GM23248 (cell line): ENCODE results near the gene PRAMEF12. TPM values are rescaled to one million over a fixed set of nuclear protein-coding genes. Genes with fewer than 3 reads are reported as not detected.
"Not testable (repeated sequence)": the region's sequence is repeated elsewhere in the genome, so short reads cannot be mapped to it uniquely, and the experiment has no call there.

ENCODE experiments used
- DNase-seq: peaks from one replicate; pipeline ENCODE4 v3.0.0-alpha.2; 2015
- H2AFZ ChIP-seq: fragments of 200-600 bp; sonication (generic); 2 replicates; pipeline ENCODE4 v1.6.1; 2016; ENCODE audit warnings: antibody characterized with exemption
- H3F3A ChIP-seq: fragments of 200-600 bp; sonication (generic); 2 replicates; pipeline ENCODE4 v1.6.1; 2016; ENCODE audit warnings: mild to moderate bottlenecking, antibody characterized with exemption, mixed run types; ENCODE audit not compliant: insufficient read depth
- H3K27ac ChIP-seq: fragments of 200-600 bp; sonication (generic); 2 replicates; pipeline ENCODE4 v1.5.1; 2016; ENCODE audit warnings: mild to moderate bottlenecking
- H3K27me3 ChIP-seq: fragments of 200-600 bp; sonication (generic); replicated peaks from 2 replicates; pipeline ENCODE4 v1.6.1; 2016; ENCODE audit warnings: mild to moderate bottlenecking; ENCODE audit not compliant: insufficient read depth
- H3K36me3 ChIP-seq: fragments of 200-600 bp; sonication (generic); 2 replicates; pipeline ENCODE4 v1.6.1; 2016; ENCODE audit warnings: low read depth, mild to moderate bottlenecking
- H3K4me1 ChIP-seq: fragments of 200-600 bp; sonication (generic); 2 replicates; pipeline ENCODE4 v1.6.1; 2016; ENCODE audit warnings: mild to moderate bottlenecking; ENCODE audit not compliant: insufficient read depth
- H3K4me2 ChIP-seq: fragments of 200-600 bp; sonication (generic); one replicate; pipeline ENCODE4 v1.6.1; 2016; ENCODE audit warnings: mild to moderate bottlenecking; ENCODE audit not compliant: unreplicated experiment
- H3K4me3 ChIP-seq: fragments of 200-600 bp; sonication (generic); 2 replicates; pipeline ENCODE4 v1.5.1; 2016; ENCODE audit warnings: mild to moderate bottlenecking
- H3K79me2 ChIP-seq: fragments of 200-600 bp; sonication (generic); 2 replicates; pipeline ENCODE4 v1.6.1; 2016; ENCODE audit warnings: mild to moderate bottlenecking; ENCODE audit not compliant: insufficient read depth
- H3K9ac ChIP-seq: fragments of 200-600 bp; sonication (generic); 2 replicates; pipeline ENCODE4 v1.6.1; 2016; ENCODE audit warnings: mild to moderate bottlenecking
- H3K9me2 ChIP-seq: fragments of 200-600 bp; sonication (generic); 2 replicates; pipeline ENCODE4 v1.6.1; 2016; ENCODE audit warnings: mixed run types, mild to moderate bottlenecking, moderate library complexity; ENCODE audit not compliant: insufficient read depth
- H3K9me3 ChIP-seq: fragments of 200-600 bp; sonication (generic); one replicate; pipeline ENCODE4 v1.6.1; 2017; ENCODE audit warnings: low read depth
- H4K20me1 ChIP-seq: fragments of 200-600 bp; sonication (generic); 2 replicates; pipeline ENCODE4 v1.6.0; 2016; ENCODE audit not compliant: insufficient read depth
- EZH2 ChIP-seq: fragments of 200-600 bp; sonication (generic); IDR thresholded peaks from 2 replicates; pipeline ENCODE4 v1.6.1; 2018; ENCODE audit warnings: antibody characterized with exemption, mild to moderate bottlenecking; ENCODE audit not compliant: insufficient read depth, poor library complexity, severe bottlenecking
- EZH2phosphoT487 ChIP-seq: fragments of 200-600 bp; sonication (generic); IDR thresholded peaks from 2 replicates; pipeline ENCODE4 v1.6.1; 2018; ENCODE audit warnings: antibody characterized with exemption, moderate library complexity, mild to moderate bottlenecking, low read depth; ENCODE audit not compliant: insufficient read depth
- WGBS, 2 experiments: methylation state at CpG; one replicate each; pipeline ENCODE4 v1.1.6; 2015 to 2017; ENCODE audit warnings: low lambda C conversion rate in 2 of 2, low coverage in 1 of 2; ENCODE audit errors: missing lambda C conversion rate in 2 of 2; 5-methylcytosine and 5-hydroxymethylcytosine counted together
- in situ Hi-C: fragments of 300-500 bp; cut with MboI; formaldehyde crosslinking; loops from 2 replicates; pipeline ENCODE4 v1.15.0; 2020
- polyA plus RNA-seq: library from polyadenylated mRNA; unstranded; fragments of >200 nt; fragmentation: Nextera tagmentation; extraction: Ambion mirVana; gene quantifications from 2 replicates; pipeline ENCODE4 v1.2.1, GENCODE V29; 2016
- total RNA-seq: library from RNA; depleted of rRNA; stranded (reverse); fragments of >200 nt; shearing (Covaris generic); gene quantifications from 2 replicates; pipeline ENCODE4 v1.2.3, GENCODE V29; 2014; rRNA removed

Gene PRAMEF12
- total RNA-seq (not detected in 2 replicates), polyA plus RNA-seq (not detected in 2 replicates)

GRCh38 chr1:12773438-12773837, at the start of gene PRAMEF12:
Gene PRAMEF12, plus strand, starts transcription at chr1:12773738. Its CDS starts 1,130 bp downstream, at chr1:12774868.
- H3F3A ChIP-seq = no peaks in the 10 kb centered on the region
- no peak within 1 kb of the TSS for H3K4me2 ChIP-seq
- H3K9me3 ChIP-seq = no peaks in the 10 kb centered on the region
- 34 to 39% methylated on average over 5 of the region's 5 CpGs for WGBS, 2 experiments
- H3K4me3 ChIP-seq = no peak within 1 kb of the TSS
- no peak within 1 kb of the TSS for H2AFZ ChIP-seq
- no peaks in the 10 kb centered on the region for H3K27me3 ChIP-seq
- H3K79me2 ChIP-seq = no peaks in the 10 kb centered on the region
- H3K9ac ChIP-seq = no peak within 1 kb of the TSS
- no peak for DNase-seq
- H3K27ac ChIP-seq = no peak within 1 kb of the TSS
- TF ChIP-seq EZH2phosphoT487 = no peak
- TF ChIP-seq EZH2 = no peak
- H4K20me1 ChIP-seq = no peaks in the 10 kb centered on the region
- in situ Hi-C loops = no loop called here
- no peaks in the 10 kb centered on the region for H3K4me1 ChIP-seq
- no peaks in the 10 kb centered on the region for H3K9me2 ChIP-seq
- no peaks in the 10 kb centered on the region for H3K36me3 ChIP-seq

- H3K4me2 ChIP-seq = no peak overlapping the region
- H3K4me3 ChIP-seq = no peak overlapping the region
- DNase-seq = no peak
- no peaks in the 10 kb centered on the region for H3K4me1 ChIP-seq
- no peaks in the 10 kb centered on the region for H3K27me3 ChIP-seq
- in situ Hi-C loops = no loop called here
- no peak overlapping the region for H3K27ac ChIP-seq
- no peaks in the 10 kb centered on the region for H3K9me2 ChIP-seq
- H4K20me1 ChIP-seq = no peaks in the 10 kb centered on the region
- H3K36me3 ChIP-seq = no peaks in the 10 kb centered on the region
- no peak for TF ChIP-seq EZH2
- TF ChIP-seq EZH2phosphoT487 = no peak
- no peak overlapping the region for H2AFZ ChIP-seq
- no peak overlapping the region for H3K9ac ChIP-seq
- 21 to 26% methylated on average over 2 of the region's 2 CpGs for WGBS, 2 experiments
- H3K9me3 ChIP-seq = no peaks in the 10 kb centered on the region
- H3F3A ChIP-seq = no peaks in the 10 kb centered on the region
- no peaks in the 10 kb centered on the region for H3K79me2 ChIP-seq
Observed at GRCh38 chr1:12728391-12728790, 45.1 kb upstream of the PRAMEF12 start.

GRCh38 chr1:12730156-12730555, 43.4 kb upstream of the PRAMEF12 start:
- Histone ChIP-seq H3K4me2 (no peak overlapping the region), H3K27me3 (no peaks in the 10 kb centered on the region), H3K9me3 (no peaks in the 10 kb centered on the region), H3K4me1 (no peaks in the 10 kb centered on the region), H3K4me3 (no peak overlapping the region), H3K27ac (no peak overlapping the region), H2AFZ (no peak overlapping the region), H3K9ac (no peak overlapping the region), H3K79me2 (no peaks in the 10 kb centered on the region), H4K20me1 (no peaks in the 10 kb centered on the region), H3K9me2 (no peaks in the 10 kb centered on the region), H3F3A (no peaks in the 10 kb centered on the region), H3K36me3 (no peaks in the 10 kb centered on the region)
- 0 to 8% methylated on average over 1 of the region's 1 CpG for WGBS, 2 experiments
- TF ChIP-seq EZH2phosphoT487 = no peak
- no peak for TF ChIP-seq EZH2
- in situ Hi-C loops = no loop called here
- DNase-seq = no peak

GRCh38 chr1:12731084-12731483, 42.5 kb upstream of the PRAMEF12 start:
- H4K20me1 ChIP-seq, H3K9me2 ChIP-seq, DNase-seq: not testable (repeated sequence)

GRCh38 chr1:12734651-12735050, 38.9 kb upstream of the PRAMEF12 start:
- Histone ChIP-seq H3K4me3 (no peak overlapping the region), H3K9me2 (no peaks in the 10 kb centered on the region), H3K27ac (no peak overlapping the region), H3F3A (no peaks in the 10 kb centered on the region), H2AFZ (no peak overlapping the region), H3K9ac (no peak overlapping the region), H3K9me3 (no peaks in the 10 kb centered on the region), H4K20me1 (no peaks in the 10 kb centered on the region), H3K79me2 (no peaks in the 10 kb centered on the region), H3K4me1 (no peaks in the 10 kb centered on the region), H3K4me2 (no peak overlapping the region), H3K27me3 (no peaks in the 10 kb centered on the region), H3K36me3 (no peaks in the 10 kb centered on the region)
- in situ Hi-C loops = no loop called here
- 17 to 19% methylated on average over 3 of the region's 3 CpGs for WGBS, 2 experiments
- DNase-seq = no peak
- TF ChIP-seq EZH2 (no peak), EZH2phosphoT487 (no peak)

More at GRCh38 chr1:12731084-12731483, 42.5 kb upstream of the PRAMEF12 start:
- H3K9ac ChIP-seq, H3F3A ChIP-seq, H3K27me3 ChIP-seq, H3K79me2 ChIP-seq, H3K4me2 ChIP-seq, H3K27ac ChIP-seq, H2AFZ ChIP-seq, in situ Hi-C loops, H3K4me3 ChIP-seq, H3K36me3 ChIP-seq, H3K9me3 ChIP-seq, H3K4me1 ChIP-seq: not testable (repeated sequence)
- 5 to 9% methylated on average over 2 of the region's 2 CpGs for WGBS, 2 experiments
